Heart left ventricle (tissue), 13 donors: ENCODE measurements around the gene SLC9A9.

ENCODE experiments used
- CTCF ChIP-seq, 12 donors: fragments of 200-600 bp; sonication (generic) in 4 of 12; IDR thresholded peaks; one replicate each; pipeline versions ENCODE4 v1.5.0 to v1.8.0; 2018 to 2022; ENCODE audit warnings: antibody characterized with exemption in 12 of 12, mild to moderate bottlenecking in 5 of 12
- POLR2A ChIP-seq, 2 donors: fragments of 450-650 bp; IDR thresholded peaks; one replicate each; pipeline ENCODE4 v1.6.1; 2017; ENCODE audit warnings: antibody characterized with exemption in 2 of 2, mild to moderate bottlenecking in 2 of 2, moderate library complexity in 2 of 2
- donor health status: ischemic (EF 13 %, LVEDD 7.1; RV severe dilation, severe dysfunction).
- donor health status: DM: no; HTN: yes; CAD: no.
- donor health status: DM: no; HTN: no; CAD: no.
- donor health status: ischemic (EF 25% LVEDD 6.9; RV normal size, moderate dysfunction).
- donor health status: ischemic (EF 25% LVEDD 5.7; RV mildly dilated, moderate dysfunction).
- donor health status: ischemic (EF 35%, LVEDD 5.7; RV mildly dilated, moderate dysfunction).
- donor health status: nonischemic (EF 11% LVEDD 7.7; RV severe dilation, severe dysfunction).
- donor health status: DM: yes; HTN: yes; CAD: no.
- donor health status: PGD.
- donor health status: ischemic (EF 29% LVEDD 5.4; RV normal size, mild dysfunction).
- donor health status: nonischemic (EF 23%, LVEDD 6.1; RV moderate dilation, normal function).

DNA sequence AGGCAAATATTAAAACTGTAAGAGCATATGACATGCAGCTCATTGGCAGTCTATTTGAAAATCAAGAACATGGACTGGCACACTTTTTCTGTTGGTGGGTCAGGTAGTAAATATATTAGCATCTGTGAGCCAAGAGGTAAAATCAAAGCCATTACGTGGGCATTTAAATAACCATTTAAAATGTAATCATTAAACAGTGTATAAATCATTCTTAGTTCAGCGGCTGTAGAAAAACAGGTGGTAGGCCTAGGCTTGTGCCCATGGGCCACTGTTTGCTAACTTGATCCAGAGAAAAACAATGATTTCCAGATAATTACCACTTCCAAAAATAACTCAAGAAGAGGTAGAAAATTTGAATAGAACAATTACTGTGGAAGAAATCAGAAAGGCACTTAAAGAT lies 623.6 kb downstream of the SLC9A9 start:
- TF ChIP-seq CTCF (IDR thresholded peaks at IDR 0.05) (no peak), POLR2A (IDR thresholded peaks at IDR 0.05) (no peak)
